KMS-11 (cell line): ENCODE data around the gene LRRC47.

Source experiments
- H2AFZ ChIP-seq: fragments of 200-600 bp; sonication (generic); 2 replicates; pipeline ENCODE4 v1.6.1; 2016; ENCODE audit warnings: antibody characterized with exemption, mixed run types, low read depth
- H3K27ac ChIP-seq: fragments of 200-600 bp; sonication (generic); 2 replicates; pipeline ENCODE4 v1.6.1; 2016; ENCODE audit warnings: mild to moderate bottlenecking, mixed run types
- H3K27me3 ChIP-seq: fragments of 200-600 bp; sonication (generic); 2 replicates; pipeline ENCODE4 v1.6.1; 2017; ENCODE audit warnings: mild to moderate bottlenecking, low read depth, mixed run types, moderate library complexity; ENCODE audit not compliant: insufficient read depth
- H3K36me3 ChIP-seq: fragments of 200-600 bp; sonication (generic); 2 replicates; pipeline ENCODE4 v1.6.1; 2017; ENCODE audit warnings: mild to moderate bottlenecking, mixed run types; ENCODE audit not compliant: insufficient read depth
- H3K4me1 ChIP-seq: fragments of 200-600 bp; sonication (generic); 2 replicates; pipeline ENCODE4 v1.6.1; 2016; ENCODE audit warnings: mild to moderate bottlenecking, low read depth, mixed run types; ENCODE audit not compliant: poor library complexity, severe bottlenecking
- H3K4me2 ChIP-seq: fragments of 200-600 bp; sonication (generic); 2 replicates; pipeline ENCODE4 v1.7.0; 2016; ENCODE audit warnings: mild to moderate bottlenecking, mixed run types
- H3K4me3 ChIP-seq: fragments of 200-600 bp; sonication (generic); IDR thresholded peaks from 2 replicates; pipeline ENCODE4 v1.6.1; 2017; ENCODE audit warnings: low read depth, low read length, mixed read lengths; ENCODE audit not compliant: insufficient read depth
- H3K79me2 ChIP-seq: fragments of 200-600 bp; sonication (generic); 2 replicates; pipeline ENCODE4 v1.6.1; 2016; ENCODE audit warnings: low read depth, mixed run types; ENCODE audit not compliant: insufficient read depth
- H3K9ac ChIP-seq: fragments of 200-600 bp; sonication (generic); 2 replicates; pipeline ENCODE4 v1.6.1; 2016; ENCODE audit warnings: mild to moderate bottlenecking, mixed run types
- H4K20me1 ChIP-seq: fragments of 200-600 bp; sonication (generic); 2 replicates; pipeline ENCODE4 v1.6.1; 2016; ENCODE audit warnings: mild to moderate bottlenecking, mixed run types; ENCODE audit not compliant: insufficient read depth
- CTCF ChIP-seq: fragments of 200-600 bp; sonication (generic); conservative IDR thresholded peaks from 2 replicates; pipeline ENCODE4 v1.6.1; 2017; ENCODE audit warnings: low read depth, mild to moderate bottlenecking, antibody characterized with exemption, low read length, moderate library complexity, mixed read lengths

Gene LRRC47

GRCh38 chr1:3767328-3767925 is 28.9 kb downstream of the LRRC47 start:
- TF ChIP-seq CTCF: no peak
- H3K4me1 ChIP-seq: peaks cover 6% of the 10 kb centered on the region

GRCh38 chr1:3763351-3764125 is 32.8 kb downstream of the LRRC47 start:
- Histone ChIP-seq H2AFZ (no peak overlapping the region), H3K4me3 (no peak overlapping the region), H3K4me2 (no peak overlapping the region), H3K79me2 (no peaks in the 10 kb centered on the region), H4K20me1 (no peaks in the 10 kb centered on the region), H3K9ac (no peak overlapping the region), H3K36me3 (no peaks in the 10 kb centered on the region), H3K4me1 (no peaks in the 10 kb centered on the region), H3K27ac (no peak overlapping the region), H3K27me3 (peaks cover 98% of the 10 kb centered on the region)
- no peak for TF ChIP-seq CTCF

More at GRCh38 chr1:3767328-3767925, 28.9 kb downstream of the LRRC47 start:
- H3K4me2 ChIP-seq: no peak overlapping the region
- H3K36me3 ChIP-seq: no peaks in the 10 kb centered on the region
- H3K4me3 ChIP-seq: no peak overlapping the region
- H3K9ac ChIP-seq: no peak overlapping the region
- H3K27ac ChIP-seq: no peak overlapping the region
- no peaks in the 10 kb centered on the region for H4K20me1 ChIP-seq
- no peak overlapping the region for H2AFZ ChIP-seq
- peaks cover 87% of the 10 kb centered on the region for H3K27me3 ChIP-seq
- no peaks in the 10 kb centered on the region for H3K79me2 ChIP-seq

GRCh38 chr1:3762873-3763228 is 33.4 kb downstream of the LRRC47 start:
- no peaks in the 10 kb centered on the region for H3K36me3 ChIP-seq
- H3K9ac ChIP-seq: no peak overlapping the region
- H3K27ac ChIP-seq: no peak overlapping the region
- no peak overlapping the region for H3K4me3 ChIP-seq
- H3K4me1 ChIP-seq: no peaks in the 10 kb centered on the region
- no peak for TF ChIP-seq CTCF
- H3K27me3 ChIP-seq: peaks cover 96% of the 10 kb centered on the region
- H3K79me2 ChIP-seq: no peaks in the 10 kb centered on the region
- H4K20me1 ChIP-seq: no peaks in the 10 kb centered on the region
- no peak overlapping the region for H2AFZ ChIP-seq
- H3K4me2 ChIP-seq: no peak overlapping the region

- H2AFZ ChIP-seq: no peak overlapping the region
- no peaks in the 10 kb centered on the region for H3K36me3 ChIP-seq
- no peak for TF ChIP-seq CTCF
- H3K4me3 ChIP-seq: no peak overlapping the region
- peaks cover 96% of the 10 kb centered on the region for H3K27me3 ChIP-seq
- H3K4me1 ChIP-seq: no peaks in the 10 kb centered on the region
- no peak overlapping the region for H3K4me2 ChIP-seq
- H4K20me1 ChIP-seq: no peaks in the 10 kb centered on the region
- no peak overlapping the region for H3K9ac ChIP-seq
- no peak overlapping the region for H3K27ac ChIP-seq
- H3K79me2 ChIP-seq: no peaks in the 10 kb centered on the region
These were observed 34.0 kb downstream of the LRRC47 start for GRCh38 chr1:3762151-3762872.
